Measurements from ENCODE around the gene APOBEC3F.
"Not testable (repeated sequence)": the region's sequence is repeated elsewhere in the genome, so short reads cannot be mapped to it uniquely, and the experiment has no call there.

APOBEC3F gene

GRCh38 chr22:39040538-39041296, at the start of gene APOBEC3F:
TSS of gene APOBEC3F (plus strand) at chr22:39040864. CDS start at chr22:39040961, 97 bp downstream.
- in situ Hi-C loops (cut with MboI; ENCODE audit: low sequenced_read_pairs), result not testable (repeated sequence)

GRCh38 chr22:38992871-38993371, 47.7 kb upstream of the APOBEC3F start:
- in situ Hi-C loops (cut with MboI; ENCODE audit: low sequenced_read_pairs), result not testable (repeated sequence)

GRCh38 chr22:38996105-38996504, 44.6 kb upstream of the APOBEC3F start:
- in situ Hi-C loops (cut with MboI; ENCODE audit: low sequenced_read_pairs), result no loop called here

DNA sequence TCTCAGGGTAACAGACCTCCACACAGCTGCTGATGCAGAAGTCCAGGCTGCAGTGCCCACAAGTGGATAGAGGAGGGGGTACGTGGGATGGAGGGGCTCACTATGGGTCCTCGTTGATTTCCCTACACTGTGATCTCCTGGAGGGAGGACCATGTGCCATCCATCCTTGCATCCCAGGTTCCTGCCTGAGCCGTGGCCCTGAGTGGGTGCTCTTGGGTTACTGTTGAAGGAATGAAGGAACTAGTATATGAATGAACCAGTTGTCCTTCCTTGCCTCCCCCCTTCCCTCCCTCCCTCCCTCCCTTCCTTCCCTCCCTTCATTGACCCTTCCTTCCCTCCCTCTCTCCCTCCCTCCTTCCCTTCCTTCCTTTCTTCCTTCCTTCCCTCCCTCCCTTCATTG, 43.1 kb upstream of the APOBEC3F start:
- in situ Hi-C loops (cut with MboI; ENCODE audit: low sequenced_read_pairs), result no loop called here

DNA sequence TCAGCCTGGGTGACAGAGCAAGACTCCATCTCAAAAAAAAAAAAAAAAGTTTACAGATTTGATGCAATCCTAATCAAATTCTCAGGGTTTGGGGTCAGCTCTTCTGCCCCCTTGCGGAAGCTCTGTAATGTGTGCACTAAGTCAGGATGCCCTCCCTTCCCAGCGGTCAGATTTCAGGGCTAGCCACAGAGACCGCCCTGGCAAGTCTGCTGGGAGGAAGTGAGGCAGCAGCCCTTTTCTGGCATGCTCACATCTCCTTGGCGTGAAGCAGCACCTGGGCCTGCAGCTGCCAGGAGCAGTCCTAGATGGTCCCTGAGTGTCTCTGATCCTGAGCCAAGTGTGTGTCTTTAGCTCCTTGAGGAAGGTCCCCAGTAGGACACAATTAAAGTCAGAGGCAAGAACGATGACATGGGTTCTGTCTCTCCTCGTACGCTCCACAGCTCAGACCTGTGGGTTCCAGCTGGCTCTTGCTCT, 37.5 kb upstream of the APOBEC3F start:
- in situ Hi-C loops (cut with MboI; ENCODE audit: low sequenced_read_pairs), result loop anchor here (10.0 kb wide), 1 partner anchor 112 kb away; no protein-coding TSS in a partner anchor

GRCh38 chr22:39007177-39007576, 33.5 kb upstream of the APOBEC3F start:
- in situ Hi-C loops (cut with MboI; ENCODE audit: low sequenced_read_pairs), result loop anchor here (10.0 kb wide), 1 partner anchor 108 kb away; no protein-coding TSS in a partner anchor

DNA sequence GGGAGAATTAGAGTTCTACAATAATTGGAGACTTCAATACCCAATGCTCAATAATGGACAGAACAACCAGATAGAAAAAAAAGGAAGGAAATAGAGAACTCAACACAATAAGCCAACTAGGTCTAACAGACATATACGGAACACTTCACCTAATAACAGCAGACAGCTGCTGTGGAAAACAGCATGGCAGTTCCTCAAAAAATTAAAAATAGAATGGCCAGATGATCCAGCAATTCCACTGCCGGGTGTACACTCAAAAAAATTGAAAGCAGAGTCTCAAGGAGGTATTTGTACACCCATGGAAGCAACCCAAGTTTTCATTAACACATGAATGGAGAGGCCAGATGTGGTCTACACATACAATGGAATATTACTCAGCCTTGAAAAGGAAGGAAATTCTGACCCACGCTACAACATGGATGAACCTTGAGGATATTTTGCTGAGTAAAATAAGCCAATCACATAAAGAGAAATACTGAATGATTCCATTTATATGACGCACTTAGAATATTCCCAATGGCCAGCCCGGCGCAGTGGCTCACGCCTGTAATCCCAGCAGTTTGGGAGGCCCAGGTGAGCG, 32.3 kb upstream of the APOBEC3F start:
- in situ Hi-C loops (cut with MboI; ENCODE audit: low sequenced_read_pairs), result loop anchor here (10.0 kb wide), 1 partner anchor 106 kb away; no protein-coding TSS in a partner anchor

- in situ Hi-C loops (cut with MboI; ENCODE audit: low sequenced_read_pairs), result no loop called here
These were observed 29.7 kb upstream of the APOBEC3F start for GRCh38 chr22:39010946-39011345.

DNA sequence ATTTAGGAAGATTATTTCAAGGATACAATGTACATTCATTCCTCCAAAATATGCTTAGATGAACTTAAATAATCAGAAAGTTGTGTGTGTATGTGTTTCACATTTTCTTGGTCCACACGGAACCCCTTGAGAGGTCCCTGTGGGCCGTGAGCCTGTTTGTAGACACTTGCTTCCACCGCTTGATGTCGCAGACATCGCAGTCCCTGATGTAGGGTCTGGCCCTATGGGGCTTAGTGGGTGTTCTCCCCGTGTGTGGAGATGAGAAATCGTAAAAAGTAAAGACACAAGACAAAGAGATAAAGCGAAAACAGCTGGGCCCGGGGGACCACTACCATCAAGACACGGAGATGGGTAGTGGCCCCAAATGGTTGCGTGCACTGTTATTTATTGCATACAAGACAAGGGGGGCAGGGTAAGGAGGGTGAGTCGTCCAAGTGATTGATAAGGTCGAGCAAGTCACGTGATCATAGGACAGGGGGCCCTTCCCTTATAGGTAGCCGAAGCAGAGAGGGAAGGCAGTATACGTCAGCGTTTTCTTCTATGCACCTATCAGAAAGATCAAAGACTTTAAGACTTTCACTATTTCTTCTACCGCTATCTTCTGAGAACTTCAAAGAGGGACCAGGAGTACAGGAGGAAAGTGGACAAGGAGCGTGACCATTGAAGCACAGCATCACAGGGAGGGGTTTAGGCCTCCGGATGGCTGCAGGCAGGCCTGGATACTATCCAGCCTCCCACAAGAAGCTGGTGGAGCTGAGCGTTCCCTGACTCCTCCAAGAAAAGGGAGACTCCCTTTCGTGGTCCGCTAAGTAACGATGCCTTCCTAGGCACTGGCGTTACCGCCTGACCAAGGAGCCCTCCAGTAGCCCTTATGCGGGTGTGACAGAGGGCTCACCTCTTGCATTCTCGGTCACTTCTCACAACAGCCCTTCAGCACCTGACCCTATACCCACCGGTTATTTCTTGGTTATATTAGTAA, 27.8 kb upstream of the APOBEC3F start:
- in situ Hi-C loops (cut with MboI; ENCODE audit: low sequenced_read_pairs), result no loop called here

DNA sequence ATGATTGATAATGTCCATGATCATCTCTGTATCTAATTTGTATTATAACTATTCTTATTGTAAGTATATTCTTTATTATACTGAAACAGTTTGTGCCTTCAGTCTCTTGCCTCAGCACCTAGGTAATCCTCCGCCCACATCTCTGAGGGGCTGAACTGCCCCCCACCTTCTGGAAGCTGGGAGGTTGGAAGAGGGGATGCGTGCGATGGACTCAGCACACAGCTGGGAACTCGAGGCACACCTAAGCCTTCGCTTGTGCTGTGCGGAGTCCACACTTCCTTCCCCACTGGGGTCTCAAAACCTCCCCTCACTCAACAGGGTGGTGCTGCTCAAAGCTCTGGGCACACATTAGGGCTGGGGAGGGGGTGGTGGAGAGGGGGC, 27.1 kb upstream of the APOBEC3F start:
- in situ Hi-C loops (cut with MboI; ENCODE audit: low sequenced_read_pairs), result not testable (repeated sequence)

DNA sequence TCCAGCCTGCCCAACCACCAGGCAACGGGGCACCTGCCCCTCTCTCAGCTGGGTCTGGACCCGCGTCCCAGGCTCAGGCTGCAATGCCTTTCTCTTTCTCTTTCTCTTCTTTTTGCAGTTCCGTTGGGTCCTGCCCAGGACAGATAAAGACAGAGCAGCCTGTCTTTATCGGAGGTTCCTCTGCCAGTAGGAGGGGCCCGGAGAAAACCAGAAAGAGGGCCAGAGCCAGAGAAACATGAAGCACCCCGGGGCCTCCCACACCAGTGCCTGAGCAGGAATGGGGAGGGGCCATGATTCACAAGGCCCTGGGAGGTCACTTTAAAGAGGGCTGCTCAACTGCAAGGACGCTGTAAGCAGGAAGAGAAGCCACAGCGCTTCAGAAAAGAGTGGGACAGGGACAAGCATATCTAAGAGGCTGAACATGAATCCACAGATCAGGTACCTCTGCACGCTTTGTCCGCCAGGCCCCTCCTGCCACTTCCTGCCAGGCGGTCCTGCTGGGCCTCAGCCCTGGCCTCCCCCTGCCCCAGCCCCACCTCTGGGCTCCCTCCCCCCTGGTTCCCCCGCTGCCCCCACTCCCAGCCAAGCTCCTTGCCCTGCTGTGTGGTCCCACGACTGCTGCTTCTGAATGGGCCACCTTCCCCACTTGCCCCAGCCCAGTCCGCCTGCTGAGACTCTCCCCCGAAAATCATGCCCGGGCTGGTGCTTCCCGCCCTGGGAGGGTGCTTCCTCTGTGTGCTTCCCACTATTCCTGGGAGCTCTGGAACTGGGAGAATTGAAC, 26.5 kb upstream of the APOBEC3F start, which contains the start of gene APOBEC3C:
TSS of gene APOBEC3C (plus strand) at position 316 of the 781 bp plus-strand sequence. CDS start at position 422, 106 bp downstream.
- in situ Hi-C loops (cut with MboI; ENCODE audit: low sequenced_read_pairs), result no loop called here

DNA sequence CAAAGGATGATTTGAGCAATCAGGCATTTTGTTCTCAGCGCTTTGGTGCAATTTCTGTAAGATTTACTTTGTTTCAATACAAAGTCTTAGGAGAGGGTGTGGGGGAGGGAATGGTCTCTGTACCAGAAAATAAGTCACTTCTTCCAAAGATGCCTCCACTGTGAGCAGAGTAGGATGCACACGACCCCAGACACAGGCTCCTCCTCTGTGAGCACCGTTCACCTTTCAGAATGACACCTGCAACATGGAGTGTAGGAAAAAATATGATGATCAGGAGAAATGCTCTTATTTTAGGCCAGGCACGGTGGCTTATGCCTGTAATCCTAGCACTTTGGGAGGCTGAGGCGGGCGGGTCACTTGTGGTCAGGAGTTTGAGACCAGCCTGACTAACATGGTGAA, 25.9 kb upstream of the APOBEC3F start:
- in situ Hi-C loops (cut with MboI; ENCODE audit: low sequenced_read_pairs), result not testable (repeated sequence)

- in situ Hi-C loops (cut with MboI; ENCODE audit: low sequenced_read_pairs), result no loop called here
These were observed 24.1 kb upstream of the APOBEC3F start for GRCh38 chr22:39016592-39016991.

DNA sequence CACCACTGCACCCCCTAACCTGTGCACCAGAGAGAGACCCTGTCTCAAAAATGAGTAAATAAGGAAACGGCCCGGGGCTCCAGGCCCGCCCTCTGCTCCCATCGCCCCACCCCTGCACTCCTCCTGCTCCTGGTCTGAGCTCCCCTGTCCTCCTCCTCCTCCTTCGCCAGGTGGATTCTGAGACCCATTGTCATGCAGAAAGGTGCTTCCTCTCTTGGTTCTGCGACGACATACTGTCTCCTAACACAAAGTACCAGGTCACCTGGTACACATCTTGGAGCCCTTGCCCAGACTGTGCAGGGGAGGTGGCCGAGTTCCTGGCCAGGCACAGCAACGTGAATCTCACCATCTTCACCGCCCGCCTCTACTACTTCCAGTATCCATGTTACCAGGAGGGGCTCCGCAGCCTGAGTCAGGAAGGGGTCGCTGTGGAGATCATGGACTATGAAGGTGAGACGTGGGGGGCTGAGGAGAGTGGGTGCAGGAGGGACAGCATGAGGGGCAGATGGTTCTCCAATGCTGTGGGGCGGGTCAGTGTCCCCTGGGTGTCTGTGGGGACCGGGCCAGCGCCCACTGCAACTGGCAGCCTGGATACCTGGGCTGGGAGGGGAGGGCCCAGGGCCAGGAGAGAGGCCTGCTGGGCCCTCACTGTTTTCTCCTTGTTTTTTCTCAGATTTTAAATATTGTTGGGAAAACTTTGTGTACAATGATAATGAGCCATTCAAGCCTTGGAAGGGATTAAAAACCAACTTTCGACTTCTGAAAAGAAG, 22.9 kb upstream of the APOBEC3F start:
- in situ Hi-C loops (cut with MboI; ENCODE audit: low sequenced_read_pairs), result no loop called here

GRCh38 chr22:39020021-39020651, 20.5 kb upstream of the APOBEC3F start:
- in situ Hi-C loops (cut with MboI; ENCODE audit: low sequenced_read_pairs), result not testable (repeated sequence)

DNA sequence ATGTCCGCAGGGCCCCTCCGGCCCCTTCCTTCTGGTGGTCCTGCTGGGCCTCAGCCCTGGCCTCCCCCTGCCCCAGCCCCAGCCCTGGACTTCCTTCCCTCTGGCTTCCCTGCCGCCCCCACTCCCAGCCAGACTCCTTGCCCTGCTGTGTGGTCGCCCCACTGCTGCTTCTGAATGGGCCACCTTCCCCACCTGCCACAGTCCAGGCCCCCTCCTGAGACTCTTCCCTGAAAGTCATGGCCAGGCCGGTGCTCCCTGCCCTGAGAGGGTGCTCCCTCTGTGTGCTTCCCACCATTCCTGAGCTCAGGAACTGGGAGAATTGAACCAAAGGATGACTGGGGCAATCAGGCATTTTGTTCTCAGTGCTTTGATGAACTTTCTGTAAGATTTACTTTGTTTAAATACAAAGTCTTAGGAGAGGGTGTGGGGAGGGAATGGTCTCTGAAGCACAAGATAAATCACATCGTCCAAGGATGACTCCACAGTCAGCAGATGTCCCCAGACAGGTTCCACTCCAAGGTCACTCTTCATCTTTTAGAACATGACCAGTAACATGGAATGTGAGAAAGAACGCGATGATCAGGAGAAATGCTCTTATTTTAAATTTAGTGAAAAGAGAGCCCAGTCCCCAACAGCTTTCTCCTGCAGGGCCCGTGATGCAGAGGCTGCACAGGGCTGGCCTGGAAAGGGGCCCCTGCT, 19.0 kb upstream of the APOBEC3F start:
- in situ Hi-C loops (cut with MboI; ENCODE audit: low sequenced_read_pairs), result no loop called here

DNA sequence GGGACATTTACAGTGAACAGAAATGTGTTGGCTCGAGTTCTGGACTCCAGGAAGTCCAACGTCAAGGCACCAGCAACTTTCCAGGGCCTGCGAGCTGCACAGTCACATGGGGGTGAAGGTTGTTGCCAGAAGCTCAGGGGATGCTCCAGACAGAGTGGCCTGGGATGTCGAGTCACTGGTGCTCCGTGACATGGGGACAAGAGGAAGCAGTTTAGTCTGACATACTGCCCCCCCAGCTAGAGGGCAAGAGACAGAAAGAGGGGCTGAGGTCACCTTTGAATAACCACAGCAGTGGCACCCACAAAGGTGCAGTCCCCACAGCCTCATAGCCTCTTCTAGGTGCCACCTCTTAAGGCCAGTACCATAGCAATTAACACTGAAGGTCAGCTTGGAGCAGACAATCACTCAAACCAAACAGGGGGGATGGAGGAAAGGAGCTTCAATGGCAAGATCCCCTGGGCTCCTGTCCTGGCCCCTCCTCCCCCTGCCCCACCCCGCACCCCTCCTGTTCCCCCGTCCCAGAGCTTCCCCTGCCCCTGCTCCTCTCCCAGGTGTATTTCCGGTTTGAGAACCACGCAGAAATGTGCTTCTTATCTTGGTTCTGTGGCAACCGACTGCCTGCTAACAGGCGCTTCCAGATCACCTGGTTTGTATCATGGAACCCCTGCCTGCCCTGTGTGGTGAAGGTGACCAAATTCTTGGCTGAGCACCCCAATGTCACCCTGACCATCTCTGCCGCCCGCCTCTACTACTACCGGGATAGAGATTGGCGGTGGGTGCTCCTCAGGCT, 15.9 kb upstream of the APOBEC3F start:
- in situ Hi-C loops (cut with MboI; ENCODE audit: low sequenced_read_pairs), result no loop called here

Data from HL-60/S4 treated with phorbol 12-myristate 13-acetate at 8.2 ng/mL for 4 days and 3 days (cell line).